Measurements from ENCODE around the gene LMF2. TPM values are rescaled to one million over a fixed set of nuclear protein-coding genes. Genes with fewer than 3 reads are reported as not detected.

The LMF2 gene
- total and polyA plus RNA-seq, 3 experiments from 2014 or later, result 33.6 to 89.4 (median 88.6) TPM

DNA sequence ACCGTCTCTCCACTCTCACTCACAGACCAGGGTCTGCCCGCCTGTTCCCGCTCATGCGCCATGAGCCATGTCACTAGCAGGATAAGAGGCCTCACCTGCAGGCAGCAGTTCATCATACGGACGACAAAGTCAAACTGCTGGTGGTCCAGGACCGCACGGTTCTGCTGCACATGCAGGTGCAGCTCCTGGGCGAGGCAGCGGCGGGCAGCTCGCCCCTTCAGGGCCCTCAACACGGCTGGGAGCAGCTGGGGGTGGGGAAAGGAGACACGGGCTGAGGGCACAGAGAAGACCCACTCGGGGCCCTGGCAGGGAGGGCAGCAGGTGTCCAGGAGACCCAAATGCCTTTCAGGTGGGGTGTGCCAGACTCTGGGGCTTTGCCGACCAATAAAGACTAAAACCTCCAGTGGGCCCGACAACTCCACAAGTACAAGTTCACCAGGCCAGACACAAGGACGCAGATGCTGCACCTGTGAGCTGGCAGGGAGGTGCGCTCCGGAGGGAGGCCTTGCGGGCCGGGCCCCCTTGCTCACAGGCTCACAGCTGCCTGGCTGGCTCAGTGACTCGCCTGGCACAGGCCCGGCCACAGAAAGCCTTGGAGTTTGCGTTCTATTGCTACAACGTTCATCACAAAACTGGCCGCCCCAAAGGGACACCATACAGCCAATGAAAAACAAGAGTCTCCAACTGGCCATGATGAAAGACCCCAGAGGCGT is 44.2 kb downstream of the LMF2 start:
- peaks cover 5 to 93% (median 7%) of the 10 kb centered on the region in 3 donors for H3K36me3 Mint-ChIP-seq
- Histone ChIP-seq H3K27ac (ENCODE audit: low read depth, low read length) (no peak overlapping the region), H3K9me3 (ENCODE audit: low read length) (no peaks in the 10 kb centered on the region), H3K36me3 (ENCODE audit: insufficient read depth, low read length) (peaks cover 57% of the 10 kb centered on the region), H3K4me3 (ENCODE audit: low read length) (no peak overlapping the region), H3K4me1 (ENCODE audit: insufficient read depth, low read length) (peaks cover 5% of the 10 kb centered on the region), H3K27me3 (ENCODE audit: insufficient read depth, low read length, poor library complexity, severe bottlenecking) (no peaks in the 10 kb centered on the region)
- peak overlapping the region in 1 of 7 donors; percentile 21 for H3K4me3 Mint-ChIP-seq
- no peaks in the 10 kb centered on the region for H3K27me3 Mint-ChIP-seq
- H3K27ac Mint-ChIP-seq, result peak overlapping the region in 4 of 8 donors; percentile 30 to 78 (median 56)
- DNase-seq, result no peak
- ChIA-PET CTCF (interaction anchor here (1.0 to 1.6 kb wide), 2 partner anchors 99 to 137 kb away, joined by 3 to 4 read pairs; partner anchors contain the start of genes DENND6B and SYCE3), POLR2A (no interaction called here)
- H3K4me1 Mint-ChIP-seq, result peaks cover 6 to 19% (median 6%) of the 10 kb centered on the region in 3 donors
- H3K9me3 Mint-ChIP-seq, result no peaks in the 10 kb centered on the region

DNA sequence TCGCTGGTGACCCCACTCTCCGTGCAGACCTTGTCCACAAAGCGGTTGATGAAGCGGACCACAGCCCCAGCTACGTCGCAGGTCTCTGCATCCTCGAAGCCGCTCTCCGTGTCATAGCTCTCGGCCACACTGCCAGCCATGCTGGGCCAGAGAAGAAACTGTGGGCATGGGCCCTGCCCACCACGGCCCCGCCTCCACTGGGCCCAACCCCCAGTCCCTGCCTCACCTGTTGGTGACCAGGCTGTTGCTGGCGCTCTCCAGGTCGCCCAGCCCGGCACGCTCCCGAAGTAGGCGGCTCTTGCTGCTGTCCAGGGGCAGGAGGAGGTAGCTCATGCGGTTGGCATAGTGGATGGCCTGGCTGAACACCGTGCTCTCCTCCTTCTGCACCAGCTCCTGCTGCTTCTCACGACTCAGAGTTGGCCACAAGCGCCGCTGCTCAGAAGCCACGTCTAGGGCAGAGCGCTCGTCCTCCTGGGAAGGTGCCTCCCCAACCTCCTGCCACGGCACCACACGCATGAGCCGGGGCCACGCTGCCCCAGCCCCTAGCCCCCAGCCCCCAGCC is 45.4 kb downstream of the LMF2 start:
- Mint-ChIP-seq H3K4me3 (no peak overlapping the region), H3K9me3 (no peaks in the 10 kb centered on the region), H3K4me1 (peaks cover 5 to 9% (median 6%) of the 10 kb centered on the region in 3 donors), H3K36me3 (peaks cover 5 to 92% (median 7%) of the 10 kb centered on the region in 3 donors), H3K27me3 (no peaks in the 10 kb centered on the region), H3K27ac (peak overlapping the region in 1 of 8 donors; percentile 58)
- ChIA-PET CTCF (no interaction called here), POLR2A (interaction anchor here (1.3 kb wide), 1 partner anchor 64 kb away, joined by 3 read pairs; the partner anchor contains the start of gene SCO2)
- Histone ChIP-seq H3K36me3 (ENCODE audit: insufficient read depth, low read length) (peaks cover 56% of the 10 kb centered on the region), H3K4me3 (ENCODE audit: low read length) (no peak overlapping the region), H3K27me3 (ENCODE audit: insufficient read depth, low read length, poor library complexity, severe bottlenecking) (no peaks in the 10 kb centered on the region), H3K9me3 (ENCODE audit: low read length) (no peaks in the 10 kb centered on the region), H3K27ac (ENCODE audit: low read depth, low read length) (no peak overlapping the region), H3K4me1 (ENCODE audit: insufficient read depth, low read length) (no peaks in the 10 kb centered on the region)
- DNase-seq, result no peak

DNA sequence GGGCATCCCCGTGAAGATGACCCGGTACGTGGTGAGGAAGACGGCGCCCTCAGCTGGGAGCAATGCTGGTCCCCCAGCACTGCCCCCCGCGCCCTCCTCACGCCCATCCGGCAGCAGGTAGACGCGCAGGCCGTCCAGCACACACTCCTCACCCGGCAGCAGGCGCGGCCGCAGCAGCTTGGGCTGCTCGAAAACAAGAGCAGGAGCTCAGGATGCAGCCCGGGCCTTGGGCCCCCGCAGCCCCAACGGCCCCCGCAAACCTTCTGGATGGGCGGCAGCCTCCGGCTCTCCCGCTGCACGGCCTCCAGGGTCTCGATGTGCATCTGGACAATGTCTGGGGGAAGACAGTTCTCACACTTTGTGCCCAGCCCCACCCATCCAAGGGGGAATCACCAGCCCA is 46.0 kb downstream of the LMF2 start:
- Mint-ChIP-seq H3K4me1 (peaks cover 0 to 4% (median 1%) of the 10 kb centered on the region in 3 donors), H3K36me3 (peaks cover 5 to 91% (median 5%) of the 10 kb centered on the region in 3 donors), H3K27me3 (no peaks in the 10 kb centered on the region), H3K9me3 (no peaks in the 10 kb centered on the region), H3K4me3 (no peak overlapping the region), H3K27ac (peak overlapping the region in 1 of 8 donors; percentile 58)
- Histone ChIP-seq H3K27me3 (ENCODE audit: insufficient read depth, low read length, poor library complexity, severe bottlenecking) (no peaks in the 10 kb centered on the region), H3K27ac (ENCODE audit: low read depth, low read length) (no peak overlapping the region), H3K4me3 (ENCODE audit: low read length) (no peak overlapping the region), H3K36me3 (ENCODE audit: insufficient read depth, low read length) (peaks cover 56% of the 10 kb centered on the region), H3K4me1 (ENCODE audit: insufficient read depth, low read length) (no peaks in the 10 kb centered on the region), H3K9me3 (ENCODE audit: low read length) (no peaks in the 10 kb centered on the region)
- ChIA-PET CTCF (no interaction called here), POLR2A (interaction anchor here (1.3 kb wide), 1 partner anchor 64 kb away, joined by 3 read pairs; the partner anchor contains the start of gene SCO2)
- no peak for DNase-seq

DNA sequence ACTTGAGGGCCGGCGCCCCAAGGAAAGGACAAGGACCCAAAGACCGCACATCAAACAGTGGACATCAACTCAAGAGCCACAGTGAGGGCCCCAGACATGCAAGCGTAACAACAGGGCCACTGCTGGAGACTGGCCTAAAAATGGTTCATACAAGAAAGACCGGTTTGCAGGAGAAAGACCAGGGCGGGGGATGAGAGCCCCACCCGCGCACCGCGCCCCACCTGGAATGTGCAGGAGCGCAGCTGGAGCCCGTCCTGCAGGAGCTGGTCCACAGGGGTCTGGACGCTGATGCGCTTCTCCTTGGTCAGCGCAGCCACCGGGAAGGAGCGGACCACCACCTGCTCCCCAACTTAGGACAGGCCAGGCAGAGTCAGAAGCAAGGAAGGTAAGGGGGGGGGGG is 46.6 kb downstream of the LMF2 start:
- Histone ChIP-seq H3K27me3 (ENCODE audit: insufficient read depth, low read length, poor library complexity, severe bottlenecking) (no peaks in the 10 kb centered on the region), H3K4me1 (ENCODE audit: insufficient read depth, low read length) (no peaks in the 10 kb centered on the region), H3K4me3 (ENCODE audit: low read length) (no peak overlapping the region), H3K27ac (ENCODE audit: low read depth, low read length) (no peak overlapping the region), H3K36me3 (ENCODE audit: insufficient read depth, low read length) (peaks cover 53% of the 10 kb centered on the region), H3K9me3 (ENCODE audit: low read length) (no peaks in the 10 kb centered on the region)
- H3K4me3 Mint-ChIP-seq, result peak overlapping the region in 1 of 7 donors; percentile 52
- POLR2A ChIA-PET, result interaction anchor here (1.3 kb wide), 1 partner anchor 65 kb away, joined by 3 read pairs; the partner anchor contains the start of gene SCO2
- H3K36me3 Mint-ChIP-seq, result peaks cover 5 to 88% (median 5%) of the 10 kb centered on the region in 3 donors
- no peak for DNase-seq
- peak overlapping the region in 4 of 8 donors; percentile 27 to 91 (median 68) for H3K27ac Mint-ChIP-seq
- no peaks in the 10 kb centered on the region for H3K27me3 Mint-ChIP-seq
- CTCF ChIA-PET, result no interaction called here
- H3K9me3 Mint-ChIP-seq, result no peaks in the 10 kb centered on the region
- H3K4me1 Mint-ChIP-seq, result no peaks in the 10 kb centered on the region

DNA sequence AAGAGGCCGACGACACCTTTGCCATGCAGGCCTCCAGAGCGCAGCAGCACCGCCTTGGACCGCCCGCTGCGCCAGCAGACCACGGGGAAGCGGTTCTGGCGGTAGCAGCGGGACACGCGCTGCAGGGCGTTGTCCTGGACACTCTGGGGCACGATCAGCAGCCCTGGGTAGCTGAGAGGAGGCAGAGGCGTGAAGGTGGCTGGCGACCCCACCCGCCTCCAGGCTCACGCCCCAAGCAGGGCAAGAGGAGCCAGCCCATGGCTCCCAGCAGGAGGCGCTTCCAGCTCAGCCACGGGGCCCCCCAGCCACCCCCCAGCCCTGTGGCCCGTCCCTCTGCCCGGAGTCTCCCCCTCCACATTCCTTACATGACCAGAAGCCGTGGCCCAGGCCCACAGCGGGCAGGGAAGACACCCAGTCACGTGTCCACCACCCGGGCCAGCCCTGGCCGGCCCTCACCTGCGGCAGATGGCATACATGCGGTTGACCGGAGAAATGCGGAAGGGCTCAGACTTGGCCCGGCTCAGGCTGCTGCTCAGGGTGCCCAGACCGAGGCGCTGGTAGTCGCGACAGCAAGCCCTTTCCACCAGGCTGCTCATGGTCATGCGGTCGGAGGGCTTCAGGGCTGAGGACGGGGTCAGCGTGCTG is 47.9 kb downstream of the LMF2 start:
- Histone ChIP-seq H3K4me3 (ENCODE audit: low read length) (no peak overlapping the region), H3K36me3 (ENCODE audit: insufficient read depth, low read length) (peaks cover 48% of the 10 kb centered on the region), H3K4me1 (ENCODE audit: insufficient read depth, low read length) (no peaks in the 10 kb centered on the region), H3K27ac (ENCODE audit: low read depth, low read length) (no peak overlapping the region), H3K27me3 (ENCODE audit: insufficient read depth, low read length, poor library complexity, severe bottlenecking) (no peaks in the 10 kb centered on the region), H3K9me3 (ENCODE audit: low read length) (no peaks in the 10 kb centered on the region)
- Mint-ChIP-seq H3K4me1 (no peaks in the 10 kb centered on the region), H3K9me3 (no peaks in the 10 kb centered on the region), H3K4me3 (no peak overlapping the region), H3K27ac (peak overlapping the region in 1 of 8 donors; percentile 51), H3K27me3 (no peaks in the 10 kb centered on the region), H3K36me3 (peaks cover 5 to 88% (median 7%) of the 10 kb centered on the region in 3 donors)
- CTCF ChIA-PET, result interaction anchor here (2.0 kb wide), 1 partner anchor 14 kb away, joined by 6 read pairs; no protein-coding TSS in a partner anchor
- no peak for DNase-seq
- POLR2A ChIA-PET, result no interaction called here

DNA sequence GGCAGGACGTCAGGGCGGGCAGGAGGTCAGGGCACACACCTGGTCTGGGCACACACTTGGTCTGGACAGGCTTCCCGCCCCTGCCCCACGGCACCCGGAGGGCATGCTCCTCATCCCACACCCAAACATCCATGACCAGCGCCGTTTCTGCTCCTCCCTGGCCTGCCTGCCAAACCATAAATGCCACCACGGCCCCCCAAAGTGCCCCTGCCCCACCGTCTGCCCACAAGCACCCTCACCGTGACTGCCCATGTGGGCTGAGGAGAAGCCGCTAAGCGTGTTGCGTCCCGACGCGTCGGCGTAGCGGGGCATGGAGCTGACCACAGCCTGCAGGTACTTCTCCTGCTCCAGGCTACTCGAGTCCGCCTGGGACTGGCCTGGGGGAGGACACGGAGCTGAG is 48.5 kb downstream of the LMF2 start:
- Mint-ChIP-seq H3K4me3 (no peak overlapping the region), H3K27ac (no peak overlapping the region), H3K9me3 (no peaks in the 10 kb centered on the region), H3K4me1 (no peaks in the 10 kb centered on the region), H3K36me3 (peaks cover 5 to 88% (median 7%) of the 10 kb centered on the region in 3 donors), H3K27me3 (no peaks in the 10 kb centered on the region)
- Histone ChIP-seq H3K27ac (ENCODE audit: low read depth, low read length) (no peak overlapping the region), H3K27me3 (ENCODE audit: insufficient read depth, low read length, poor library complexity, severe bottlenecking) (no peaks in the 10 kb centered on the region), H3K36me3 (ENCODE audit: insufficient read depth, low read length) (peaks cover 54% of the 10 kb centered on the region), H3K4me1 (ENCODE audit: insufficient read depth, low read length) (no peaks in the 10 kb centered on the region), H3K9me3 (ENCODE audit: low read length) (no peaks in the 10 kb centered on the region), H3K4me3 (ENCODE audit: low read length) (no peak overlapping the region)
- DNase-seq, result no peak
- ChIA-PET CTCF (interaction anchor here (0.9 to 2.0 kb wide), 3 partner anchors 11 to 67 kb away, joined by 3 to 6 read pairs (median 4); partner anchors contain the start of gene SCO2), POLR2A (no interaction called here)

DNA sequence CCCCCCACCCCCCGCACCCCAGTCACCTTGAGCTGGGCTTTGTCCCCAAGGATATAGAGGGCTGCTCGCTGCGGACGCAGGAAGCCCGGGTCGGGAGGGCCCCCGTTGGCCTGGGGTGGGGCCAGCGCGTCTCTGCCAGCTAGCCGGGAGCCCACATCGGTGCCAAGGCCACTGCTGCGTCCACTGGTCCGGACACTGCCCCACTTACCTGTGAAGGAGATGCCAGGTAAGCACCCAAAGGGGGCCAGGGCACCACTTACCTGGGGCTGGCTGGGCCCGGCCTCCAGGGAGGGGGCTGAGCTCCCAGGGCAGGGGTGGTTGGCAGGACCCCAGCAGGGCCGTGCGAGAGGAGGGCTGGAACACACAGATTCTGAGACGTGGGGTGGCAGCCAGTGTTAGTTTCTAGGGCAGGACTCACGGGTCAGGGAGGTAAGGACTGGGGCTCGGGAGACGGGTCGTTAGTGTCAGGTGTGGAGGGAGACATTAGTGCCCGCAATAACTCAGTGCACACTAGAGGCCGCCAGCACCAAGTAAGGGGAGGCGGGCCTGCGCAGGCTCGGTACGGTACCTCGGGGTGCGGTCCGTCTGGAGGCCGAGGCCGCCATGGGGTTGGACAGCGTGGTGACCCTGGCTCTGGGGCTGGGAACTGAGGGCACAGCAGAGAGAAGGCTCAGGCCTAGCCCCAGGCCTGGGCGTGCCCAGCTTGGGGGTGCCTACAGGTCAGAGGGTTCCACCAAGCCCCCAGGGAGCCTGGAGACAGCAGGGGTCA is 50.9 kb downstream of the LMF2 start:
- Mint-ChIP-seq H3K4me1 (peaks cover 4 to 7% (median 7%) of the 10 kb centered on the region in 3 donors), H3K27ac (peak overlapping the region in 6 of 8 donors; percentile 29 to 88 (median 64)), H3K9me3 (no peaks in the 10 kb centered on the region), H3K4me3 (no peak overlapping the region), H3K36me3 (peaks cover 5 to 80% (median 7%) of the 10 kb centered on the region in 3 donors), H3K27me3 (no peaks in the 10 kb centered on the region)
- H3K9me3 ChIP-seq (ENCODE audit: low read length), result no peaks in the 10 kb centered on the region
- no peaks in the 10 kb centered on the region for H3K4me1 ChIP-seq (ENCODE audit: insufficient read depth, low read length)
- H3K27ac ChIP-seq (ENCODE audit: low read depth, low read length), result no peak overlapping the region
- CTCF ChIA-PET, result interaction anchor here (1.5 to 2.1 kb wide), 3 partner anchors 13 to 69 kb away, joined by 4 to 8 read pairs (median 6); partner anchors contain the start of gene SCO2
- H3K27me3 ChIP-seq (ENCODE audit: insufficient read depth, low read length, poor library complexity, severe bottlenecking), result no peaks in the 10 kb centered on the region
- H3K4me3 ChIP-seq (ENCODE audit: low read length), result no peak overlapping the region
- POLR2A ChIA-PET, result no interaction called here
- peaks cover 40% of the 10 kb centered on the region for H3K36me3 ChIP-seq (ENCODE audit: insufficient read depth, low read length)
- no peak for DNase-seq
